ENCODE results near the gene OR10A6. TPM values are rescaled to one million over a fixed set of nuclear protein-coding genes. Genes with fewer than 3 reads are reported as not detected.

The OR10A6 gene, protein sequence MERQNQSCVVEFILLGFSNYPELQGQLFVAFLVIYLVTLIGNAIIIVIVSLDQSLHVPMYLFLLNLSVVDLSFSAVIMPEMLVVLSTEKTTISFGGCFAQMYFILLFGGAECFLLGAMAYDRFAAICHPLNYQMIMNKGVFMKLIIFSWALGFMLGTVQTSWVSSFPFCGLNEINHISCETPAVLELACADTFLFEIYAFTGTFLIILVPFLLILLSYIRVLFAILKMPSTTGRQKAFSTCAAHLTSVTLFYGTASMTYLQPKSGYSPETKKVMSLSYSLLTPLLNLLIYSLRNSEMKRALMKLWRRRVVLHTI
- 0.06 to 0.45 TPM (median 0.26 TPM) in 3 replicates for polyA plus RNA-seq
- 0.64 TPM for polyA plus RNA-seq (2011; ENCODE audit: low read depth)
- 0.13 and 0.14 TPM in 2 replicates for polyA plus RNA-seq (2011; cell fraction: cytosol; rRNA removed)
- polyA plus RNA-seq (2011; cell fraction: nucleus; rRNA removed): 0.83 and 1.2 TPM in 2 replicates
- polyA plus RNA-seq (2012; ENCODE audit: low replicate concordance): 0.05 and 0.95 TPM in 2 replicates
- polyA minus RNA-seq: 0.13 TPM in 2 of 3 replicates, not detected in the other
- not detected for polyA minus RNA-seq (2011; cell fraction: cytosol; rRNA and poly(A)+ RNA removed)
- 0.11 and 0.23 TPM in 2 replicates for polyA minus RNA-seq (2011; cell fraction: nucleus; rRNA and poly(A)+ RNA removed)

DNA sequence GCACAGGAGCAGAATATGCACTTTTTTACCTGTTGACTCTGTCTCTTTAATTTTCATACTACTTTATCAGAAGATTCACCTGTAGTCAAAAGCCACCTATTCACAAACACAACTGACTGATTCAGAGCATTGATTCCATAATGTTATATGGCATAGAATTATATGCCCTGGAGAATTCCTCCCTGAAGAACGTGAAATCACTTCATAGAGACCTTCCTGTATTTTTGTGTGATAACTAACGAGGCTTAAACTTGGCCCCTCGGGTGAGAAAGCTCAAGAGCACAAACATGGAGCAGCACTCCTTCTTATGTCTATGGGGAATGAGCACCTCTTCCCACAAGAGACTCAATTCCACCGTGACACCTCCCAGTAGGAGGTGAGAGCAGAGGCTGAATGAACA is at the start of gene OR10A6:
Gene OR10A6, minus strand, starts transcription at position 101 of the 400 bp plus-strand sequence. CDS start 2,606 bp downstream, outside the sequence.
- dilution Hi-C loops (cut with MboI; ENCODE audit: extremely low pct_ligation_motif_present, low sequenced_read_pairs): no loop called here
- H3K27ac ChIP-seq (ENCODE audit: control insufficient read depth, insufficient read depth, low read length): no peak within 1 kb of the TSS
- no peak within 1 kb of the TSS for H3K9ac ChIP-seq (ENCODE audit: control insufficient read depth, extremely low read depth, insufficient read depth, low read length)
- H3K4me1 ChIP-seq (ENCODE audit: control insufficient read depth, extremely low read depth, insufficient read depth, low read length): no peaks in the 10 kb centered on the region
- H3K27me3 ChIP-seq (ENCODE audit: control insufficient read depth, extremely low read depth, insufficient read depth, low read length): no peaks in the 10 kb centered on the region
- peaks cover 0 to 1% of the 10 kb centered on the region in 2 experiments for H3K36me3 ChIP-seq (ENCODE audit: control insufficient read depth in 2 of 2, extremely low read depth in 1 of 2, insufficient read depth in 2 of 2, low read length in 2 of 2)
- no peak for DNase-seq (ENCODE audit: low read depth, low spot score)
- H3K4me2 ChIP-seq (ENCODE audit: control insufficient read depth, extremely low read depth, insufficient read depth, low read depth, low read length): no peak within 1 kb of the TSS
- H3K4me3 ChIP-seq (ENCODE audit: control insufficient read depth in 2 of 3, extremely low read depth in 1 of 3, insufficient read depth in 2 of 3, low read depth in 1 of 3, low read length in 3 of 3): no peak within 1 kb of the TSS
- H3K9me3 ChIP-seq (ENCODE audit: control insufficient read depth, low read depth, low read length): no peaks in the 10 kb centered on the region
- H4K20me1 ChIP-seq (ENCODE audit: control insufficient read depth, extremely low read depth, insufficient read depth, low read length): no peaks in the 10 kb centered on the region
- no peak for TF ChIP-seq EZH2 (IDR thresholded peaks at IDR 0.05; ENCODE audit: low read length)
- TF ChIP-seq, protein P1, sequence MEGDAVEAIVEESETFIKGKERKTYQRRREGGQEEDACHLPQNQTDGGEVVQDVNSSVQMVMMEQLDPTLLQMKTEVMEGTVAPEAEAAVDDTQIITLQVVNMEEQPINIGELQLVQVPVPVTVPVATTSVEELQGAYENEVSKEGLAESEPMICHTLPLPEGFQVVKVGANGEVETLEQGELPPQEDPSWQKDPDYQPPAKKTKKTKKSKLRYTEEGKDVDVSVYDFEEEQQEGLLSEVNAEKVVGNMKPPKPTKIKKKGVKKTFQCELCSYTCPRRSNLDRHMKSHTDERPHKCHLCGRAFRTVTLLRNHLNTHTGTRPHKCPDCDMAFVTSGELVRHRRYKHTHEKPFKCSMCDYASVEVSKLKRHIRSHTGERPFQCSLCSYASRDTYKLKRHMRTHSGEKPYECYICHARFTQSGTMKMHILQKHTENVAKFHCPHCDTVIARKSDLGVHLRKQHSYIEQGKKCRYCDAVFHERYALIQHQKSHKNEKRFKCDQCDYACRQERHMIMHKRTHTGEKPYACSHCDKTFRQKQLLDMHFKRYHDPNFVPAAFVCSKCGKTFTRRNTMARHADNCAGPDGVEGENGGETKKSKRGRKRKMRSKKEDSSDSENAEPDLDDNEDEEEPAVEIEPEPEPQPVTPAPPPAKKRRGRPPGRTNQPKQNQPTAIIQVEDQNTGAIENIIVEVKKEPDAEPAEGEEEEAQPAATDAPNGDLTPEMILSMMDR (optimal IDR thresholded peaks at IDR 0.05 in 1 of 3, IDR thresholded peaks at IDR 0.05 in 1 of 3, conservative IDR thresholded peaks at IDR 0.05 in 1 of 3; ENCODE audit: extremely low read depth in 1 of 3, insufficient read depth in 2 of 3, low read length in 3 of 3): no peak
- FAIRE-seq: no peak
- no peaks in the 10 kb centered on the region for H3K79me2 ChIP-seq (ENCODE audit: control insufficient read depth, insufficient read depth, low read length)
- no peaks in the 10 kb centered on the region for H3K9me1 ChIP-seq (ENCODE audit: control insufficient read depth, extremely low read depth, insufficient read depth, low read length)
- no peak within 1 kb of the TSS for H2AFZ ChIP-seq (ENCODE audit: control insufficient read depth, low read length)

DNA sequence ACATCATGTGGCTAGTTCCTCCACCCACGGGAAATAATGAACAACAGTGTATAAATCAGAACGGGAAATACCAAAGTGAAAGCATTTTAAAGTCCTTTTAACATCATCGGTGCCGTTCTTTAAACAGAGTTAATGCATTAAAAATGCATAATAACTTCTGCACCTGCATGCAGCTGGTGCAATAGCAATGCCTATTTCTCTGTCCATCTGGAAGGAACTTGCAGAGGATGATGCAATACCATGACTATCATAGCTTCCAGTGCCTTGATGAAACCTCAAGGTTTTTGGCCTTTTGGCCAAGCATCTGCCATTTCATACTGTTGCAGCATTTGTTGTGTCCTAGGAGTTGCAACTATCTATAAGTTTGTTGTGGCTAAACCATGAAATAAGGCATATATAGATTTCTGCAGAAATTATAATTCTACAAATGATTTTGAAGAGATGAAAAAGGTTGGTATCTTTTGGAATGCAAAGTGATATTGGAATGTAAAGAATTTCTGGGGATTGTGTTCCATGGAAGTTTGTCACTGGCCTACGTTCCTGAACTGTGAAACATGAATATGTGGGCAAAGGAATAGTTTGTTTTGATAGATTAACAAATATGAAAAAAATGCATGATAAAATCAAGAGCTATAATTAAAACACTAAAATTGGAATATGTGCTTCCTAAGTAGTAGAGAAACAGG is 46.3 kb upstream of the OR10A6 start:
- Histone ChIP-seq H3K4me3 (ENCODE audit: control insufficient read depth in 2 of 3, extremely low read depth in 1 of 3, insufficient read depth in 2 of 3, low read depth in 1 of 3, low read length in 3 of 3) (no peak overlapping the region), H4K20me1 (ENCODE audit: control insufficient read depth, extremely low read depth, insufficient read depth, low read length) (no peaks in the 10 kb centered on the region), H3K4me1 (ENCODE audit: control insufficient read depth, extremely low read depth, insufficient read depth, low read length) (peaks cover 20% of the 10 kb centered on the region), H3K9me1 (ENCODE audit: control insufficient read depth, extremely low read depth, insufficient read depth, low read length) (no peaks in the 10 kb centered on the region), H3K79me2 (ENCODE audit: control insufficient read depth, insufficient read depth, low read length) (no peaks in the 10 kb centered on the region), H3K36me3 (ENCODE audit: control insufficient read depth in 2 of 2, extremely low read depth in 1 of 2, insufficient read depth in 2 of 2, low read length in 2 of 2) (no peaks in the 10 kb centered on the region), H3K4me2 (ENCODE audit: control insufficient read depth, extremely low read depth, insufficient read depth, low read depth, low read length) (peak overlapping the region; percentile 31), H2AFZ (ENCODE audit: control insufficient read depth, low read length) (no peak overlapping the region), H3K27me3 (ENCODE audit: control insufficient read depth, extremely low read depth, insufficient read depth, low read length) (no peaks in the 10 kb centered on the region), H3K9me3 (ENCODE audit: control insufficient read depth, low read depth, low read length) (no peaks in the 10 kb centered on the region), H3K9ac (ENCODE audit: control insufficient read depth, extremely low read depth, insufficient read depth, low read length) (no peak overlapping the region), H3K27ac (ENCODE audit: control insufficient read depth, insufficient read depth, low read length) (peak overlapping the region; percentile 31)
- DNase-seq (ENCODE audit: low read depth, low spot score) (peak; percentile 67), FAIRE-seq (peak; percentile 93)
- TF ChIP-seq, protein P1 (optimal IDR thresholded peaks at IDR 0.05 in 1 of 3, IDR thresholded peaks at IDR 0.05 in 1 of 3, conservative IDR thresholded peaks at IDR 0.05 in 1 of 3; ENCODE audit: extremely low read depth in 1 of 3, insufficient read depth in 2 of 3, low read length in 3 of 3): no peak
- no peak for TF ChIP-seq EZH2 (IDR thresholded peaks at IDR 0.05; ENCODE audit: low read length)
- dilution Hi-C loops (cut with MboI; ENCODE audit: extremely low pct_ligation_motif_present, low sequenced_read_pairs): no loop called here
